GM19043 (cell line): ENCODE results near the gene TTLL6.

ENCODE experiments used
- ATAC-seq: cut with Tn5 transposase; IDR thresholded peaks from one replicate; pipeline ENCODE4 v1.9.1; 2021; ENCODE audit warnings: low read depth; ENCODE audit not compliant: unreplicated experiment

TTLL6 gene

GRCh38 chr17:48745381-48746275 lies 71.4 kb downstream of the TTLL6 start:
- ATAC-seq, result no peak

- ATAC-seq, result no peak
These were observed 76.5 kb downstream of the TTLL6 start for GRCh38 chr17:48740537-48740936.

GRCh38 chr17:48738803-48739526 lies 78.1 kb downstream of the TTLL6 start:
- ATAC-seq, result no peak

GRCh38 chr17:48738424-48738802 lies 78.6 kb downstream of the TTLL6 start:
- ATAC-seq, result no peak

- ATAC-seq, result no peak
These were observed 79.5 kb downstream of the TTLL6 start for GRCh38 chr17:48737330-48738043.

GRCh38 chr17:48735062-48735351 lies 82.0 kb downstream of the TTLL6 start:
- no peak for ATAC-seq

- ATAC-seq, result no peak
These were observed 82.5 kb downstream of the TTLL6 start for GRCh38 chr17:48734333-48735061.

GRCh38 chr17:48733632-48734328 lies 83.2 kb downstream of the TTLL6 start:
- ATAC-seq, result no peak

GRCh38 chr17:48732688-48733629 lies 84.1 kb downstream of the TTLL6 start:
- ATAC-seq, result no peak

- ATAC-seq, result no peak
These were observed 85.7 kb downstream of the TTLL6 start for GRCh38 chr17:48731355-48731754.

- no peak for ATAC-seq
These were observed 86.8 kb downstream of the TTLL6 start for GRCh38 chr17:48730240-48730550.

GRCh38 chr17:48729335-48730239 lies 87.4 kb downstream of the TTLL6 start:
- ATAC-seq, result no peak

- no peak for ATAC-seq
These were observed 88.5 kb downstream of the TTLL6 start, which contains the start of gene HOXB13 for GRCh38 chr17:48728232-48729231. HOXB13 (minus strand) TSS chr17:48728750; CDS start chr17:48728593, 157 bp downstream.

GRCh38 chr17:48727415-48728175 lies 89.4 kb downstream of the TTLL6 start:
- no peak for ATAC-seq

- no peak for ATAC-seq
These were observed 90.1 kb downstream of the TTLL6 start for GRCh38 chr17:48726916-48727286.
